Bronchial epithelial cell (primary cell): ENCODE data around the gene EPHB1. TPM values are rescaled to one million over a fixed set of nuclear protein-coding genes. Genes with fewer than 3 reads are reported as not detected.

Experiments
- DNase-seq: peaks from one replicate; pipeline ENCODE4 v3.0.0-alpha.2; 2010; ENCODE audit warnings: low read depth
- FAIRE-seq: peaks from 2 replicates; lab custom pipeline; 2011; peaks lifted over from hg19 to GRCh38; lab: Jason Lieb, UNC
- H3K27me3 ChIP-seq: 2 replicates; pipeline ENCODE4 v1.5.1; 2011; ENCODE audit warnings: low read length; ENCODE audit not compliant: control insufficient read depth, insufficient read depth
- H3K36me3 ChIP-seq: 2 replicates; pipeline ENCODE4 v1.5.1; 2011; ENCODE audit warnings: low read length; ENCODE audit not compliant: control insufficient read depth, insufficient read depth
- H3K4me3 ChIP-seq: 2 replicates; pipeline ENCODE4 v1.5.1; 2011; ENCODE audit warnings: mild to moderate bottlenecking, low read depth, low read length, control low read depth
- total RNA-seq: library from RNA; depleted of rRNA; stranded (reverse); fragments of >200 nt; gene quantifications from 2 replicates; pipeline ENCODE4 v1.2.1, GENCODE V29; 2014
- TF ChIP-seq, protein P1 (sequence below): IDR thresholded peaks from 2 replicates; pipeline ENCODE4 v1.5.1; 2011; ENCODE audit warnings: mild to moderate bottlenecking, moderate library complexity, low read length, control low read depth, inconsistent platforms; ENCODE audit not compliant: insufficient read depth, severe bottlenecking

EPHB1 gene
- total RNA-seq, 1 donor from 2014 or later, result under 0.01 TPM

DNA sequence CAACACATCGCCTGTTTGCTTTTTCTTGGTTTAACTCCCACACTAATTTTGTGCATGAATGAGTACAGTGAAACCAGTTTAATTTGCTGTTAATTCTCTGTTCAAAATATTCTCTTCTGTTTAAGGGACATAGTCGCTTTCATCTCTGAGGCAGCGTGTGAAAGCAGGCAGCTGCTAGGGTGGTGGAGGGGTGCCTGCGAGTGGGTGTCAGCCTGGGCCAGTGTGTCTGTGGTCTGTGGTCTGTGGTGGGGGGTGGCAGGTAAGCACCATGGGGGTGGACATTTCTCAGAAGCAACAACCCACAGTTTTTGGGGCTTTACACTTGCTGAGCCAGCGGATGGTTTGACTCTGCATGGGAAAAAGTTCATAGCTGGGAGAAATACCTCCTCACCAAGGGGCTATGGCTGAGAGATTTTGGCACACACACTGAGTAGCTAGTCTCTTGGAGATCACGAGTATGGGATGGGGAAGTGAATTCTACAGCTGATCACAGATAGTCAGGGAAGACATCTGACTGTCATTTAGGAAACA is 109.2 kb downstream of the EPHB1 start:
- TF ChIP-seq, protein P1, sequence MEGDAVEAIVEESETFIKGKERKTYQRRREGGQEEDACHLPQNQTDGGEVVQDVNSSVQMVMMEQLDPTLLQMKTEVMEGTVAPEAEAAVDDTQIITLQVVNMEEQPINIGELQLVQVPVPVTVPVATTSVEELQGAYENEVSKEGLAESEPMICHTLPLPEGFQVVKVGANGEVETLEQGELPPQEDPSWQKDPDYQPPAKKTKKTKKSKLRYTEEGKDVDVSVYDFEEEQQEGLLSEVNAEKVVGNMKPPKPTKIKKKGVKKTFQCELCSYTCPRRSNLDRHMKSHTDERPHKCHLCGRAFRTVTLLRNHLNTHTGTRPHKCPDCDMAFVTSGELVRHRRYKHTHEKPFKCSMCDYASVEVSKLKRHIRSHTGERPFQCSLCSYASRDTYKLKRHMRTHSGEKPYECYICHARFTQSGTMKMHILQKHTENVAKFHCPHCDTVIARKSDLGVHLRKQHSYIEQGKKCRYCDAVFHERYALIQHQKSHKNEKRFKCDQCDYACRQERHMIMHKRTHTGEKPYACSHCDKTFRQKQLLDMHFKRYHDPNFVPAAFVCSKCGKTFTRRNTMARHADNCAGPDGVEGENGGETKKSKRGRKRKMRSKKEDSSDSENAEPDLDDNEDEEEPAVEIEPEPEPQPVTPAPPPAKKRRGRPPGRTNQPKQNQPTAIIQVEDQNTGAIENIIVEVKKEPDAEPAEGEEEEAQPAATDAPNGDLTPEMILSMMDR, result no peak

DNA sequence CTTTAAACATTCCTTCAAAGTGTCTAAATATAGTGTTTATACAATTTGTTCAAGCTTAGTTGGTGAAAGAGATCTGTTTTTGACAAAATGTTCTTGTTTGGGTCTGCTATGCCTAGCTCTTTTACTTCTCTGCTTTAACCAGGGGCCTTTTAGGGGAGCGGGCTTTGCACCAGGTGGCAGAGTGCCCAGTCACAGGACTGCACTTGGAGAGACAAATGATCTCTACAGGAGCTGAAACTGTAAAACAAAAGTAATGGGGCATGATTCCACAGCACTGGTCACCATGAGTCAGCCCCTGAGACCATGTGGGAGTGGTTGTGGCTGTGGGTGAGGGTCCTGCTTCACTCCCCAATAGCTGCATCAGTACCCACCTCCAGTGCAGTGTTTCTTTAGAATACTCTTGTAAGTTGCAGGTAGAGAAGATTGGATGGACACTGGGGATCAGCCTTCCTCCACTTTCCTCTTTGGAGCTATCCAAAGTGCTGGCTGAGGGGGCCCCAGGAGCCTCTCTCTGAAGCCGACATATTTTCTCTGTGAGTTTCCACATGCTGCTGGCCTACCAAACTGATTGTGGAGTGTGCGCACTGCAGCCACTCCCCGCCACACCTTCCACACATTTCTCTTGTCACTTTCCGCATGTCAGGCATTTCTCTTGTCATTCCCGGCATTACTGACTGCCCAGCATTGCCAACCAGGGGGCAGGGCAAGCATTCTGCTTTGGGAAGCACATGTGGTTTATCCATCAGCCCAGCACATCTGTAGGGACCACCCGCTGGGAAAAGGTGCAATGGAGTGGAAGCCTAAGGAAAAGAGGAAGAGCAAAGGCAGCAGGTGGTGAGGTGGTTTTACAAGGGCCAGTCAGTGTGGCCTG is 110.0 kb downstream of the EPHB1 start:
- DNase-seq (no peak), FAIRE-seq (no peak)
- no peak overlapping the region for H3K4me3 ChIP-seq
- no peaks in the 10 kb centered on the region for H3K27me3 ChIP-seq
- H3K36me3 ChIP-seq, result no peaks in the 10 kb centered on the region
- TF ChIP-seq, protein P1, result no peak

More for the DNA sequence above, 109.2 kb downstream of the EPHB1 start:
- Histone ChIP-seq H3K4me3 (no peak overlapping the region), H3K27me3 (no peaks in the 10 kb centered on the region), H3K36me3 (no peaks in the 10 kb centered on the region)
- no peak for FAIRE-seq
- no peak for DNase-seq

GRCh38 chr3:134905647-134905935 is 110.5 kb downstream of the EPHB1 start:
- TF ChIP-seq, protein P1, result no peak
- DNase-seq (no peak), FAIRE-seq (no peak)

GRCh38 chr3:134908271-134908670 is 113.2 kb downstream of the EPHB1 start:
- Histone ChIP-seq H3K4me3 (no peak overlapping the region), H3K27me3 (no peaks in the 10 kb centered on the region), H3K36me3 (no peaks in the 10 kb centered on the region)
- FAIRE-seq (no peak), DNase-seq (no peak)
- TF ChIP-seq, protein P1, result no peak

More at GRCh38 chr3:134905647-134905935, 110.5 kb downstream of the EPHB1 start:
- Histone ChIP-seq H3K36me3 (no peaks in the 10 kb centered on the region), H3K27me3 (no peaks in the 10 kb centered on the region), H3K4me3 (no peak overlapping the region)

DNA sequence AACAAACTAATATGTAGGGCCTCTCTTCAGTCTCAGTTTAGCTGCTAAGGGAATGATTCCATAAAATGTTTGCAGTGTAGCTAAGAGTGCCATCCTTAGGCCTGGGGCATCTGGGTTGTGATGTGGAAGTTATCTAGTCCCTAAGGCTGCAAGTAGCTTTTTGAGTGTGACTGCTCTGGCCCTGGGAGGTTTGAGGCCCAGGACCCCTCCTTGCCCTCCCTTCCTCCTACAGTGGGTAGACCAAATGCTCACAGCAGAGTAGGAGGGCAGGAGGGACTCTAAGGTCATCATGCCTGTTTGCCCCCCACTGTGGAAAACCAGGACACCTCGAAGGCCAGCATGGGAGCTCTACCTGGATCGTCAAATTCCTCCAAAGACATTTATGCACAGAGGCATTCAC is 115.0 kb downstream of the EPHB1 start:
- Histone ChIP-seq H3K4me3 (no peak overlapping the region), H3K36me3 (no peaks in the 10 kb centered on the region), H3K27me3 (no peaks in the 10 kb centered on the region)
- FAIRE-seq (no peak), DNase-seq (no peak)
- TF ChIP-seq, protein P1, result no peak
